GM12864 (cell line): ENCODE measurements around the gene SLC39A11.
"Not testable (repeated sequence)": the region's sequence is repeated elsewhere in the genome, so short reads cannot be mapped to it uniquely, and the experiment has no call there.

ENCODE experiments used
- DNase-seq: peaks from one replicate; pipeline ENCODE4 v3.0.0-alpha.2; 2011; ENCODE audit warnings: low read depth
- H3K4me3 ChIP-seq: 2 replicates; pipeline ENCODE4 v1.5.1; 2011; ENCODE audit warnings: mild to moderate bottlenecking, low read depth, low read length, control low read depth
- CTCF ChIP-seq: IDR thresholded peaks from 2 replicates; pipeline ENCODE4 v1.5.1; 2011; ENCODE audit warnings: low read depth, mild to moderate bottlenecking, moderate library complexity, low read length, control low read depth, inconsistent platforms; ENCODE audit errors: missing control alignments

SLC39A11 gene

GRCh38 chr17:72643575-72644216, 448.8 kb downstream of the SLC39A11 start:
- DNase-seq, result no peak
- no peak for TF ChIP-seq CTCF
- H3K4me3 ChIP-seq, result no peak overlapping the region

- DNase-seq, result no peak
- no peak for TF ChIP-seq CTCF
- H3K4me3 ChIP-seq, result no peak overlapping the region
These were observed 449.8 kb downstream of the SLC39A11 start for GRCh38 chr17:72642720-72643119.

GRCh38 chr17:72640415-72641165, 451.9 kb downstream of the SLC39A11 start:
- no peak overlapping the region for H3K4me3 ChIP-seq
- DNase-seq, result no peak
- TF ChIP-seq CTCF, result no peak

- no peak for DNase-seq
- TF ChIP-seq CTCF, result no peak
- H3K4me3 ChIP-seq, result no peak overlapping the region
These were observed 452.8 kb downstream of the SLC39A11 start for GRCh38 chr17:72639711-72640110.

- DNase-seq, H3K4me3 ChIP-seq: not testable (repeated sequence)
These were observed 453.6 kb downstream of the SLC39A11 start for GRCh38 chr17:72638932-72639331.

- TF ChIP-seq CTCF, result no peak
- no peak overlapping the region for H3K4me3 ChIP-seq
- no peak for DNase-seq
These were observed 457.4 kb downstream of the SLC39A11 start for GRCh38 chr17:72635034-72635635.

GRCh38 chr17:72634621-72635020, 457.9 kb downstream of the SLC39A11 start:
- no peak for DNase-seq
- no peak for TF ChIP-seq CTCF
- H3K4me3 ChIP-seq, result no peak overlapping the region
